ENCODE data around the gene NRAS. TPM values are rescaled to one million over a fixed set of nuclear protein-coding genes. Genes with fewer than 3 reads are reported as not detected.

Gene NRAS
- polyA plus RNA-seq, 1 donor from 2014 or later, result 30.6 TPM

GRCh38 chr1:114745291-114745690 lies 28.7 kb upstream of the NRAS start:
- no peaks in the 10 kb centered on the region for H3K27me3 Mint-ChIP-seq
- H3K27ac Mint-ChIP-seq, result no peak overlapping the region
- no peaks in the 10 kb centered on the region for H3K9me3 Mint-ChIP-seq
- H3K36me3 Mint-ChIP-seq, result peaks cover 2% of the 10 kb centered on the region
- peaks cover 37 to 48% (median 47%) of the 10 kb centered on the region in 3 donors for H3K4me1 Mint-ChIP-seq
- H3K4me3 Mint-ChIP-seq, result no peak overlapping the region

- Mint-ChIP-seq H3K4me1 (peaks cover 23 to 38% (median 29%) of the 10 kb centered on the region in 3 donors), H3K4me3 (no peak overlapping the region), H3K9me3 (no peaks in the 10 kb centered on the region), H3K27ac (peak overlapping the region in 1 of 3 donors; percentile 53), H3K27me3 (no peaks in the 10 kb centered on the region), H3K36me3 (peaks cover 4% of the 10 kb centered on the region)
Observed at GRCh38 chr1:114741963-114742746, 25.6 kb upstream of the NRAS start.

- Mint-ChIP-seq H3K27ac (no peak overlapping the region), H3K36me3 (peaks cover 2% of the 10 kb centered on the region), H3K27me3 (no peaks in the 10 kb centered on the region), H3K4me3 (no peak overlapping the region), H3K9me3 (no peaks in the 10 kb centered on the region), H3K4me1 (peaks cover 14 to 20% (median 14%) of the 10 kb centered on the region in 3 donors)
Observed at GRCh38 chr1:114740331-114740730, 23.8 kb upstream of the NRAS start.

- Mint-ChIP-seq H3K9me3 (no peaks in the 10 kb centered on the region), H3K4me1 (peaks cover 5 to 10% (median 6%) of the 10 kb centered on the region in 3 donors), H3K27ac (peak overlapping the region in 1 of 3 donors; percentile 47), H3K36me3 (peaks cover 5% of the 10 kb centered on the region), H3K4me3 (no peak overlapping the region), H3K27me3 (no peaks in the 10 kb centered on the region)
Observed at GRCh38 chr1:114737314-114737849, 20.8 kb upstream of the NRAS start.

GRCh38 chr1:114735479-114735878 lies 18.9 kb upstream of the NRAS start:
- H3K9me3 Mint-ChIP-seq, result no peaks in the 10 kb centered on the region

GRCh38 chr1:114729782-114730181 lies 13.2 kb upstream of the NRAS start:
- no peak overlapping the region for H3K27ac Mint-ChIP-seq
- H3K9me3 Mint-ChIP-seq, result no peaks in the 10 kb centered on the region
- no peaks in the 10 kb centered on the region for H3K27me3 Mint-ChIP-seq
- H3K4me3 Mint-ChIP-seq, result no peak overlapping the region
- H3K4me1 Mint-ChIP-seq, result peaks cover 0 to 4% (median 2%) of the 10 kb centered on the region in 3 donors
- peaks cover 10% of the 10 kb centered on the region for H3K36me3 Mint-ChIP-seq

More at GRCh38 chr1:114735479-114735878, 18.9 kb upstream of the NRAS start:
- Mint-ChIP-seq H3K27me3 (no peaks in the 10 kb centered on the region), H3K27ac (peak overlapping the region in 1 of 3 donors; percentile 11), H3K36me3 (peaks cover 7% of the 10 kb centered on the region), H3K4me1 (peaks cover 0 to 5% (median under 1%) of the 10 kb centered on the region in 3 donors), H3K4me3 (no peak overlapping the region)

GRCh38 chr1:114728553-114728952 lies 12.0 kb upstream of the NRAS start:
- Mint-ChIP-seq H3K4me1 (peaks cover 0 to 4% (median 2%) of the 10 kb centered on the region in 3 donors), H3K9me3 (no peaks in the 10 kb centered on the region), H3K27me3 (no peaks in the 10 kb centered on the region), H3K36me3 (peaks cover 11% of the 10 kb centered on the region), H3K4me3 (no peak overlapping the region), H3K27ac (peak overlapping the region in 1 of 3 donors; percentile 0)

- Mint-ChIP-seq H3K27me3 (no peaks in the 10 kb centered on the region), H3K4me3 (no peak overlapping the region), H3K4me1 (peaks cover 0 to 4% (median 2%) of the 10 kb centered on the region in 3 donors), H3K27ac (peak overlapping the region in 1 of 3 donors; percentile 42), H3K36me3 (peaks cover 6% of the 10 kb centered on the region), H3K9me3 (no peaks in the 10 kb centered on the region)
Observed at GRCh38 chr1:114725230-114725629, 8.7 kb upstream of the NRAS start.

GRCh38 chr1:114723915-114724314 lies 7.3 kb upstream of the NRAS start:
- Mint-ChIP-seq H3K4me3 (no peak overlapping the region), H3K27ac (no peak overlapping the region), H3K9me3 (no peaks in the 10 kb centered on the region), H3K4me1 (peaks cover 0 to 4% (median 2%) of the 10 kb centered on the region in 3 donors), H3K27me3 (no peaks in the 10 kb centered on the region), H3K36me3 (peaks cover 6% of the 10 kb centered on the region)

- Mint-ChIP-seq H3K4me1 (peaks cover 0 to 4% (median 2%) of the 10 kb centered on the region in 3 donors), H3K36me3 (peaks cover 6% of the 10 kb centered on the region), H3K27ac (no peak overlapping the region), H3K4me3 (no peak overlapping the region), H3K9me3 (no peaks in the 10 kb centered on the region), H3K27me3 (no peaks in the 10 kb centered on the region)
Observed at GRCh38 chr1:114723457-114723856, 6.9 kb upstream of the NRAS start.

- Mint-ChIP-seq H3K4me1 (peaks cover 8 to 15% (median 12%) of the 10 kb centered on the region in 3 donors), H3K27ac (peak overlapping the region in 2 of 3 donors; percentile 50 to 58), H3K27me3 (no peaks in the 10 kb centered on the region), H3K9me3 (no peaks in the 10 kb centered on the region), H3K4me3 (peak overlapping the region in 1 of 4 donors; percentile 79), H3K36me3 (peaks cover 2% of the 10 kb centered on the region)
Observed at GRCh38 chr1:114720492-114720891, 3.9 kb upstream of the NRAS start.

- Mint-ChIP-seq H3K27ac (peak overlapping the region; percentile 83 to 89 (median 88)), H3K9me3 (no peaks in the 10 kb centered on the region), H3K4me3 (peak overlapping the region in 2 of 4 donors; percentile 47 to 79), H3K36me3 (peaks cover 2% of the 10 kb centered on the region), H3K4me1 (peaks cover 8 to 17% (median 13%) of the 10 kb centered on the region in 3 donors), H3K27me3 (no peaks in the 10 kb centered on the region)
Observed at GRCh38 chr1:114719424-114719787, 2.8 kb upstream of the NRAS start.

- H3K27ac Mint-ChIP-seq, result peak overlapping the region; percentile 83 to 89 (median 88)
- peaks cover 8 to 21% (median 13%) of the 10 kb centered on the region in 3 donors for H3K4me1 Mint-ChIP-seq
- peaks cover 2% of the 10 kb centered on the region for H3K36me3 Mint-ChIP-seq
- H3K27me3 Mint-ChIP-seq, result no peaks in the 10 kb centered on the region
- H3K9me3 Mint-ChIP-seq, result no peaks in the 10 kb centered on the region
- H3K4me3 Mint-ChIP-seq, result peak overlapping the region in 2 of 4 donors; percentile 47 to 79
Observed at GRCh38 chr1:114718661-114719423, 2.3 kb upstream of the NRAS start.

- Mint-ChIP-seq H3K4me3 (peak overlapping the region; percentile 91 to 99 (median 96)), H3K27ac (peak overlapping the region; percentile 99), H3K4me1 (peaks cover 13 to 27% (median 14%) of the 10 kb centered on the region in 3 donors), H3K27me3 (no peaks in the 10 kb centered on the region), H3K9me3 (no peaks in the 10 kb centered on the region), H3K36me3 (no peaks in the 10 kb centered on the region)
Observed at GRCh38 chr1:114715952-114716303, 643 bp downstream of the NRAS start.

- Mint-ChIP-seq H3K9me3 (no peaks in the 10 kb centered on the region), H3K27me3 (no peaks in the 10 kb centered on the region), H3K36me3 (peaks cover 5% of the 10 kb centered on the region), H3K27ac (peak overlapping the region in 1 of 3 donors; percentile 76), H3K4me1 (peaks cover 14 to 27% (median 15%) of the 10 kb centered on the region in 3 donors), H3K4me3 (no peak overlapping the region)
Observed at GRCh38 chr1:114712977-114713376, 3.6 kb downstream of the NRAS start.
